Vagina (tissue), 2 donors: ENCODE results near the gene PUS7.

ENCODE experiments used
- POLR2AphosphoS5 ChIP-seq, 2 donors: sonication (generic); formaldehyde crosslinking; IDR thresholded peaks; one replicate each; pipeline ENCODE4 v1.9.0; 2017; ENCODE audit warnings: antibody characterized with exemption in 2 of 2, mild to moderate bottlenecking in 2 of 2, low read depth in 1 of 2; ENCODE audit not compliant: insufficient read depth in 1 of 2
- TF ChIP-seq, protein P1 (sequence below), 3 experiments: fragments of 450-650 bp in 2 of 3; fragments of 200-600 bp in 1 of 3; sonication (generic) in 1 of 3; IDR thresholded peaks; one replicate each; pipeline ENCODE4 v1.5.1; 2017 to 2019; ENCODE audit warnings: antibody characterized with exemption in 3 of 3, mild to moderate bottlenecking in 2 of 3, moderate library complexity in 2 of 3

GRCh38 chr7:105439174-105439893 lies 82.7 kb downstream of the PUS7 start:
- TF ChIP-seq, protein P1, sequence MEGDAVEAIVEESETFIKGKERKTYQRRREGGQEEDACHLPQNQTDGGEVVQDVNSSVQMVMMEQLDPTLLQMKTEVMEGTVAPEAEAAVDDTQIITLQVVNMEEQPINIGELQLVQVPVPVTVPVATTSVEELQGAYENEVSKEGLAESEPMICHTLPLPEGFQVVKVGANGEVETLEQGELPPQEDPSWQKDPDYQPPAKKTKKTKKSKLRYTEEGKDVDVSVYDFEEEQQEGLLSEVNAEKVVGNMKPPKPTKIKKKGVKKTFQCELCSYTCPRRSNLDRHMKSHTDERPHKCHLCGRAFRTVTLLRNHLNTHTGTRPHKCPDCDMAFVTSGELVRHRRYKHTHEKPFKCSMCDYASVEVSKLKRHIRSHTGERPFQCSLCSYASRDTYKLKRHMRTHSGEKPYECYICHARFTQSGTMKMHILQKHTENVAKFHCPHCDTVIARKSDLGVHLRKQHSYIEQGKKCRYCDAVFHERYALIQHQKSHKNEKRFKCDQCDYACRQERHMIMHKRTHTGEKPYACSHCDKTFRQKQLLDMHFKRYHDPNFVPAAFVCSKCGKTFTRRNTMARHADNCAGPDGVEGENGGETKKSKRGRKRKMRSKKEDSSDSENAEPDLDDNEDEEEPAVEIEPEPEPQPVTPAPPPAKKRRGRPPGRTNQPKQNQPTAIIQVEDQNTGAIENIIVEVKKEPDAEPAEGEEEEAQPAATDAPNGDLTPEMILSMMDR (IDR thresholded peaks at IDR 0.05): no peak
- TF ChIP-seq POLR2AphosphoS5 (IDR thresholded peaks at IDR 0.05; ENCODE audit: insufficient read depth in 1 of 2, low read depth in 1 of 2): no peak
